Large intestine (tissue), 3 donors: ENCODE data around the gene HOXB9. TPM values are rescaled to one million over a fixed set of nuclear protein-coding genes. Genes with fewer than 3 reads are reported as not detected.

Experiments used
- DNase-seq, 2 donors: peaks; one replicate each; pipeline versions ENCODE4 v3.0.0 to v3.0.0-alpha.2; 2013
- H3K27ac ChIP-seq: one replicate; pipeline ENCODE4 v1.5.1; 2013; ENCODE audit warnings: low read length
- H3K27me3 ChIP-seq: 2 replicates; pipeline ENCODE4 v1.6.1; 2013; ENCODE audit warnings: low read length; ENCODE audit not compliant: control insufficient read depth, insufficient read depth
- H3K36me3 ChIP-seq: 2 replicates; pipeline ENCODE4 v1.6.1; 2013; ENCODE audit warnings: low read length; ENCODE audit not compliant: control insufficient read depth, insufficient read depth
- H3K4me1 ChIP-seq: one replicate; pipeline ENCODE4 v1.6.1; 2013; ENCODE audit warnings: low read length; ENCODE audit not compliant: control insufficient read depth, insufficient read depth
- H3K4me3 ChIP-seq: one replicate; pipeline ENCODE4 v1.5.1; 2013; ENCODE audit warnings: low read length
- H3K9me3 ChIP-seq: one replicate; pipeline ENCODE4 v1.6.1; 2013; ENCODE audit warnings: mild to moderate bottlenecking, low read depth, low read length, moderate library complexity; ENCODE audit not compliant: control insufficient read depth
- WGBS: methylation state at CpG from one replicate; pipeline ENCODE4 v1.1.5; 2013; ENCODE audit warnings: low lambda C conversion rate; ENCODE audit not compliant: insufficient coverage; 5-methylcytosine and 5-hydroxymethylcytosine counted together
- polyA plus RNA-seq: library from polyadenylated mRNA; unstranded; fragments of 120-200 nt; gene quantifications from one replicate; pipeline ENCODE4 v1.2.1, GENCODE V29; 2013

The HOXB9 gene
- polyA plus RNA-seq, 1 donor, result 0.03 TPM

DNA sequence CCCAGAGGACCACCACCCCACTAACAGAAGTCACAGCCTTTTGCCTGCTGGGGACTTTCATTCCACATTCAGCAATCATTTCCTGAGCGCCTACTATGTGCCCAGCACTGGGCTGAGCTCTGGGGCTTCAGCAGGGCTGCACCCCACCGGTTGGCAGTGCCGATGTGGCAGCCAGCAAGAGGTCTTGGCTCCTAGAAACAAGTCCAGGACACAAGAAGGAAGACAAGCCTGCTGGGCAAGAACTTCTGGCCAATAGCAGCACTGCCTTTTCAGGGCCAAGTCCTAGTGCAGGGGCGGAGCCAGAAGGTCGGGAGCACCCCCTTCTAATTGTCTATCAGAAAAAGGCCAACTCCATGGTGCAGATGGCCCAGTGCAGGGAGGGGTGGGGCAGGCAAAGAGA lies 13.0 kb upstream of the HOXB9 start:
- no CpG with 5 or more reads among the region's 5 CpGs for WGBS
- DNase-seq, result no peak
- Histone ChIP-seq H3K4me3 (no peak overlapping the region), H3K4me1 (peaks cover 14% of the 10 kb centered on the region), H3K27me3 (peaks cover 100% of the 10 kb centered on the region), H3K27ac (no peak overlapping the region), H3K9me3 (peaks cover 13% of the 10 kb centered on the region), H3K36me3 (no peaks in the 10 kb centered on the region)

DNA sequence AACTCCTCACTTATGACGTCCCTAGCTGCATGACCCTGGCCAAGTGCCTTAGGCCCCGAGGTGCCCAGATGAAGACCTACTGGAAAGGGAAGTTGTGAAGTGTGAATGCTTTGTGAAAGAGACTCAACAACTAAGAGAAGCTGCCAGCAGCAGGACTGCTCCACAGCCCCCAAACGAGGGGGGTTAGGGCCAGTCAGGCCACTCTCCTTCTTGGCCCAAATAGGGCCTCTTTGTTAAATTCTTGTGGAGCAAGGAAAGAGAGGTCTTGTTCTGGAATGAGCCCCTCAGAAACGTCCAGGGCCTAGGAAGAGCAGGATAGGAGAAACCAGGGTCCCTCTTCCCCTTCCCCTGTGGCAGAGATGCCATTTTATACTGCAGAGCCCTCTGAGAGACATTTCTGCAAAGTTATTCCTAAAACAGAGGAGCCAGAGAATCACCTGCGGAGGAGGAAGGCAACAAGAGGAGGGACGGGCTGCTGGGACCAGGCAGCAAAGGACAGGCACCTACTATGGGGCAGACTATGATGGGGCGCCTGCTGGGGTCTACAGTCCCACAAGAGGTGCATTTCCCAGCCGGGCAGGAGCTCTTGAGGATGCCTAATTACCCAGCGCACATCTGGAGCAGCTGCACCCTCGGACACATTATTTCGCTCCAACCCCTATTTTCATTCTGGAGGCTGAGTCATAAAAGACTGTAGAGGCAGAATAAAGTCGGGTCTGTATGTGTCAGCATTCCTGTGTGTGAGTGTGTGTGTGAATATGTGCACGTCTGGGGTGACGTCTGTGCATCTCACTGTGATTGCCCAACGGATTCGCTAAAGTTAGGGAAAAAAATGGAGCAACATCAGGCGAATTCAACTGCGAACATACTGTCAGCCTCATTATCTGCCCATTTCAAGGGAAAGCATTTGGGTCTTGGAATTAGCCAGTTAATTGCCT lies 11.4 kb upstream of the HOXB9 start:
- no peak for DNase-seq

DNA sequence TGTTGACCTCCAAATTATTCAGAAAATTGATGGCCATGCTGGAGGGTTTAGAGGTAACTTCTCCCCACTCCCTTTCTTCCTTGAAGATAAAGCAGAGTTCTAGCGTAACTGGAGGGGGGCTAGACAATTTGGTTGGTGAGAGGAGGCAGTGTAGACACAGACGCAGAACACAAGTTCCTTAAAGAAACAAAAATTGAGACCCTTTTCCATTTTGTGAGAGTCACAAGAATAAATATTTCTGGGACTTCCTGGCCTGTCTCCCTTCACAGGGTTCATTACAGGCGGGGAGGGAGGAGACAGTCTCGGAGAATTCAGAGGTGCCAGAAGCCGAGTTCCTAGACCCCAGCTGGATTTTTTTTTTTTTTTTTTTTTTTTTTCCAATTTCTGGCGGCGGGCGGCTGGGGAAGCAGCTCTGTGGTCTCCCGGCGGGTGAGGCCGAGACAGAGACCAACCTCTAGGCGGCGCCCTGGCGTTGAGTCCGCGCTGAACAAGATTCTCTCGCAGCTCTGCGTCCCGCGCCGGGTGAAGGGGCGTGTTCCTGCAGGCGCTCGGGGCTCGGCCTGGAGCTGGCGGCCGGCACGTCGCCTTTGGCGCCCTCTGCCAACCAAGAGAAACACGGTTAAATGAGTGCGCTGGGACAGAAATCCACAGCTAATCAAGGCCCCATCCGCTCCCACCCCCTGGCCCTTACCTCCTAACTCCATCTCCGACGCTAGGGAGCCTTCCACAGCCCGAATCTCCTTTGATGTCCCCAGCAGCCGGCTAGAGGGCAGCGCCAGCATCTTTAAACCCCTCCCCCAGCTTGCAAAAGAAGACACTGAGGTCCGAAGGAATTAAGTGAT lies 10.2 kb upstream of the HOXB9 start:
- Histone ChIP-seq H3K4me3 (no peak overlapping the region), H3K4me1 (peaks cover 25% of the 10 kb centered on the region), H3K27ac (no peak overlapping the region), H3K9me3 (peaks cover 7% of the 10 kb centered on the region), H3K36me3 (no peaks in the 10 kb centered on the region), H3K27me3 (peaks cover 100% of the 10 kb centered on the region)
- DNase-seq, result peak; percentile 57 to 62
- WGBS, result no CpG with 5 or more reads among the region's 39 CpGs

More for the DNA sequence above, 11.4 kb upstream of the HOXB9 start:
- 20% methylated on average over 2 of the region's 18 CpGs for WGBS
- H3K27me3 ChIP-seq, result peaks cover 100% of the 10 kb centered on the region
- H3K4me1 ChIP-seq, result peaks cover 20% of the 10 kb centered on the region
- peaks cover 19% of the 10 kb centered on the region for H3K9me3 ChIP-seq
- no peak overlapping the region for H3K27ac ChIP-seq
- H3K36me3 ChIP-seq, result no peaks in the 10 kb centered on the region
- H3K4me3 ChIP-seq, result no peak overlapping the region

DNA sequence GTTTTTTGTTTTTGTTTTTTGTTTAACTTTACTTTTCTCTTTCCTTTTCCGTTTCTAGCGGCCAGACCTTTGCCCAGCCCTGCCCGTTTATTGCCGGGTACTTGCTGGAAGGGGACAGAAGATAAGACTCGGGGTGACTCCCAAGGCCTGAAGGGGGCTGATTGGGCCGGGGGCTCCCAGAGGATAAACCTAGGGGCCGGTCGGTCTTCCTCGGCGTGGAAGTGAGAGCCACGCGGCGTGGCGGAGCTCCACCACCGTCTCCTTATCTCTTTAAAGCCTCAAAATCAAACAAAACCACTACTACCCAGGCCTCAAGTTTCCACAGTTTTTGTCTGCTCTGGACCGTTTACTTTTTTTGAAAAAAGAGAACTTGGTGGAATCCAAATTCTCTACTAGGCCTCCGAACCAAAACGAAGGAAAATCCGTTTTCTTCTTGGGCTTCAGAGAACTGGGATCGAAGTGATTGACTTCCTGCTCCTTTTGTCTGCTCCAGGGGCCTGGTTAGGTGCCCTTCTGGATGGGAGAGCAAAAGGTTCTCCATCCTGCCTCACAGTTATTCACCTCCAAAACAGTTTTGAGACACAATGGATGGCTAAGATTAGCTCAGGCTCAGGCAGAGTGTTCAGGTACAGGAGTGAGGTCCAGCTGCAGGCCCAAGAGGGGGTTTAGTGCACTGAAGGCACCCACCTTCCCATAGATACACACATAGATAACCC lies 8.5 kb upstream of the HOXB9 start:
- peak in 1 of 2 donors; percentile 62 for DNase-seq
- H3K4me1 ChIP-seq, result peaks cover 37% of the 10 kb centered on the region
- peaks cover 100% of the 10 kb centered on the region for H3K27me3 ChIP-seq
- H3K36me3 ChIP-seq, result no peaks in the 10 kb centered on the region
- H3K4me3 ChIP-seq, result no peak overlapping the region
- H3K9me3 ChIP-seq, result peaks cover 7% of the 10 kb centered on the region
- 6% methylated on average over 3 of the region's 20 CpGs for WGBS
- H3K27ac ChIP-seq, result no peak overlapping the region

DNA sequence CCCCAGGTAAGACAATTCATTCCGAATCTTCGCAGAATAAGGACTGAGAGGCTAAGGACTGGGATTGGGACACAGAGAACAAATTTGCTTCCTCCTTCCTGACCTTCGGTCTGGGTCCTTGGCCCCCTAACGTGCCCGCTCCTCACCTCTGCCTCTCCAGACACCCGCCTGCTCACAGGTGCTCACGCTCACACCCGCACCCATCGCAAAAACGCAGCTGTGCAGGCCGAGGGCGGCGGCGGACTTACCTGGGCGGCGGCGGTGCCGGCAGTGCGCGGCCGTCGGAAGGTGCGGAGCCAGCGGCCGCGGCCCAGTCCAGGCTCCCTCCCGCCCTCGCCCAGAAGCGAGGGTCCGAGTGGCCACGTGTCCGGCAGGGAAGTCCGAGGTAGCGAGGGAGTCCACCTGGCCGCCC lies 7.1 kb upstream of the HOXB9 start:
- no peak overlapping the region for H3K4me3 ChIP-seq
- H3K9me3 ChIP-seq, result peaks cover 9% of the 10 kb centered on the region
- H3K27ac ChIP-seq, result no peak overlapping the region
- peaks cover 100% of the 10 kb centered on the region for H3K27me3 ChIP-seq
- WGBS, result no CpG with 5 or more reads among the region's 35 CpGs
- H3K36me3 ChIP-seq, result no peaks in the 10 kb centered on the region
- DNase-seq, result no peak
- peaks cover 40% of the 10 kb centered on the region for H3K4me1 ChIP-seq

DNA sequence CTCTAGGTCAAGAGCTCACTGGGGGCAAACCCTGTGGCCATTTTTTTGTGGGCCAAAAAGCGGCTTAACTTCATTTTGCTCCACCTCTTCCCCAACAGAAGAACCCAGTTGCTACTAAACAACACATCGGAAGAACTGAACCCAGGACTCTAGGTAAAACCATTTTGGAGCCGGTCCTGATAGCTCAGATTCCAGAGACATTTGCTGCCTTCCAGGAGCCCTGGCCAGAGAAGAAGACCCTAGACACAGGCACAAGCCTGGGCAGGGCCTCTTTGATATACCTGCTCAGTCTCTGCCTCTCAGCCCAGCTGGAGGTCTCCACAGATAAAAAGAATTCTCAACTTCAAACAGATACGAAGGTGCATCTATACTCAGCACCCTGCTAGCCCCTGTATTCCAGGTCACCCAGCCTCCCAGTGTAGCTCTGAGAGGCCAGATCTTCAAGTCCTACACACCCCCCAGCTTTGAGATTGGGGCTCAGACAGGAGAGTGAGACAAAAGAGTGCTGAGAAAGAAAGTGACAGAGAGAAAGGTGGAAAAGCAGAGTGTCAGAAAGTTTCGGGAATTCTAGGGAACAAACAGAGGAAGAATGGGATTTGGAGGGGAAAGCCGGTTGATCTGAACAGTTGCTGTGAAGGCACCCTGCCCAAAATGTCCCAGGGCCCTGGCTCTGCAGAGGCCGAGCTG lies 6.6 kb upstream of the HOXB9 start:
- peaks cover 40% of the 10 kb centered on the region for H3K4me1 ChIP-seq
- H3K27ac ChIP-seq, result no peak overlapping the region
- no peak for DNase-seq
- WGBS, result no CpG with 5 or more reads among the region's 7 CpGs
- no peak overlapping the region for H3K4me3 ChIP-seq
- peaks cover 100% of the 10 kb centered on the region for H3K27me3 ChIP-seq
- peaks cover 9% of the 10 kb centered on the region for H3K9me3 ChIP-seq
- no peaks in the 10 kb centered on the region for H3K36me3 ChIP-seq

DNA sequence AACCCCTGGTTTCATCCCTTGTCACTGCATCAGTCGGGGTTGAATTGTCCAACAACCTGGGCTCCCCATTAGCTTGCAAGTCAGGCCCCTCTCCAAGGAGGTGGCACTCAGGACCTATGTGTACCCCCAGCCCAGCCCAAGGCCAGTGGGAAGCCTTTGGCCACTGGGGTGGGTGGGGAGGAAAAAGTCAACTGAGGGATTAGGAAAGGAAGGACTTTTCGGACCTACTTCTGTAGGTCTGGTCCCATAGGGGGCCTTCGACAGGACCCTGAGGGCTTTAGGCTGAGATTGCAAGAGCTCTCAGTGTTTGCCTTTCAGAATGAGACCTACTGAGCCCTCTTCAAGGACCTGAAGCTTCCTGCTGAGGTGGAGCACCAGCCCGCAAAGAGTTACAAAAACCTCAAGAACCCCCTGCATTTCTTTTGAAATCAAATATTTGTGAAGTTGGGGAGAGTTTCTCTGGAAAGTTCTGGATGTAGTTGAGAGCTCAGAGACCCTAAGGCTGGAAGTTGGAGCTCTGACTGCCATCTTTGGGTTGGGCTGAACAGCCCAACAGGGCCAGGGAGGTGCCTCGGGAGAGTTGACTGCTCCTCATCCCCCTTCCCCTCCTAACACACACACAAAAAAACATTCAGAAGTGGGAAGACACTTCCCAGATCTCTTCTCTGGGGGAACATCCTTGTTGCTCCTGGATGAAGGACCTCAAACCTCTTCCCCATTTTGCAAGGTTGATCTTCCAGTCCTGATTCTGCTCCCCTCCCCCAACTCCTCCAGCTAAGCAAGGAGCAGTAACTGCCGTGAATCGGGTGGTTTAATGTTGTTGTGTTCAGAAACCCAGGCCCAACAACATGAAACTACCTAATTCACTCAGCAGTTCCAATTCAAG lies 5.8 kb upstream of the HOXB9 start:
- DNase-seq, result no peak
- peaks cover 41% of the 10 kb centered on the region for H3K4me1 ChIP-seq
- no peak overlapping the region for H3K4me3 ChIP-seq
- no CpG with 5 or more reads among the region's 7 CpGs for WGBS
- peaks cover 9% of the 10 kb centered on the region for H3K9me3 ChIP-seq
- H3K27ac ChIP-seq, result no peak overlapping the region
- peaks cover 100% of the 10 kb centered on the region for H3K27me3 ChIP-seq
- no peaks in the 10 kb centered on the region for H3K36me3 ChIP-seq

DNA sequence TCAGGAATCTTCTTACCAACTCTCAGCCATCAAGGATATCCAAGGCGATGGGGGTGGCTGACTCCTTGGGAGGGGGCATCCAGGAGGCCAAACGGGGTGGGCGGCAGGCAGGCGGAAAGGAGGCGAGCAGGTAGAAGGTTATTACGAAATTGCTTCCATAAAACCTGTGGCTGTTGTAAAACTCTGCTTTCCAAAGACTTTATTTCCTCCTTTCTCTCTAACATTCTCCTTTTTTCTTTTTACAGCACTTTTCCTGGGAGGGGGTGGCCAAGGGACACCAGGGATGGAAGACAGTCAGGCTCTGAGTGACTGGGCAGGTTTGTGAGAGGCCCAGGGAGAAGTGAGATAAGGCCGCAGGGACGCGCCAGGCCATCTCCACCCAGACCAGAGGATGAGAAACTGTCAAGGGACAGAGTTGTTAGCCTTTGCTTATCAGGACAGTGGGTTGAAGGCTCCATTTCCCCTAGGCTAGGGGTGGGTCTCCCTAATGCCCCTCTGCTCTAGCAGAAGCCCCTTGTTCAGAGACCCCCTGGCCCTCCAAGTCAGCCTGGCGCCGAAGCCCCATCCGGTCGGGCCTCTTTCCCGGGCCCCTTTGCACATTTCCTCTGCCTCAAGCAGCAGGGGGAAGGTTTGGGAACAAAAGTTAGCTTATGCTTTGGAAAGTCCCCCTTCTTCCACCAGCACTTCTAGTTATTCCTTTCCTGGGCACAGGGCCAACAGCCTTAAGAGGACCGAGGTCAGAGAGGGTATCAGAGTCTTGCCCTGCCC lies 5.0 kb upstream of the HOXB9 start:
- WGBS, result 17% methylated on average over 1 of the region's 15 CpGs
- H3K27ac ChIP-seq, result peak overlapping the region; percentile 5
- H3K4me1 ChIP-seq, result peaks cover 46% of the 10 kb centered on the region
- H3K27me3 ChIP-seq, result peaks cover 99% of the 10 kb centered on the region
- peaks cover 11% of the 10 kb centered on the region for H3K9me3 ChIP-seq
- DNase-seq, result peak; percentile 44 to 69
- no peaks in the 10 kb centered on the region for H3K36me3 ChIP-seq
- H3K4me3 ChIP-seq, result no peak overlapping the region
